Stimulated activated naive B cell treated with anti-CD40 and anti-IgM and Interleukin-4, amounts not matched to agents 10 μg/mL and 1 μg/mL and 100 μg/mL, for 72 hours (primary cell): ENCODE measurements around the gene KLHL30.

Experiments used
- ATAC-seq, 2 donors: fragments of 150-1000 bp; cut with Tn5 transposase; replicated peaks; 2 replicates each; pipeline ENCODE4 v1.10.0; 2021; ENCODE audit warnings: moderate library complexity in 1 of 2
- DNase-seq: peaks from one replicate; pipeline ENCODE4 v3.0.0; 2021
- H3K27ac Mint-ChIP-seq: one replicate; pipeline ENCODE4 v1.8.0; 2022; ENCODE audit warnings: mild to moderate bottlenecking, mixed read lengths
- H3K27me3 Mint-ChIP-seq, 2 donors: one replicate each; pipeline ENCODE4 v1.8.0; 2022; ENCODE audit warnings: mixed read lengths in 2 of 2
- H3K36me3 Mint-ChIP-seq, 2 donors: one replicate each; pipeline ENCODE4 v1.8.0; 2022; ENCODE audit warnings: mixed read lengths in 2 of 2, mild to moderate bottlenecking in 1 of 2
- H3K4me1 Mint-ChIP-seq, 2 donors: one replicate each; pipeline ENCODE4 v1.8.0; 2022; ENCODE audit warnings: mixed read lengths in 2 of 2, mild to moderate bottlenecking in 1 of 2
- H3K4me3 Mint-ChIP-seq, 2 donors: one replicate each; pipeline ENCODE4 v1.8.0; 2022; ENCODE audit warnings: mild to moderate bottlenecking in 2 of 2, mixed read lengths in 2 of 2, moderate library complexity in 1 of 2
- H3K9me3 Mint-ChIP-seq, 2 donors: one replicate each; pipeline ENCODE4 v1.8.0; 2022; ENCODE audit warnings: mixed read lengths in 2 of 2, mild to moderate bottlenecking in 1 of 2

KLHL30 gene

GRCh38 chr2:238150686-238151085, 12.2 kb downstream of the KLHL30 start:
- no peak for ATAC-seq

DNA sequence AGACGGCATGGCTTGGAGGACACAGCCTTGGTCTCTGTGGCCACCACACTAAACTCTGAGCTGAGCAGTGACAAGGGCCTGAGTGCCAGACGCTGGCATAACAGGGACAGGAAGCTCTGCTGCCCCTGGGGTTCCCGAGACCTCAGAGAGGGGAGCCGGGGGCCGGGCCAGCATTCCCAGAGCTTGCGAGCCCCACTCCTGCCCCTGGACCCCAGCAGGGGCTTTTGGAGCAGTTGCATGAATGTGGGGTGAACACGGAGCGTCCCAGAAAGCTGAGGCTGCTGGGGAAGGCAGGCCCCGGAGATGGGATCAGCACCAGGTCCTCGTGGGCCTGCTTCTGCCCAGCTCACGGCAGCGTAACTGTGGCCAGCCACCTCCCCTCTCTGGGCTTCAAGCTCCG, 12.7 kb downstream of the KLHL30 start:
- ATAC-seq = no peak
- Mint-ChIP-seq H3K4me1 (no peaks in the 10 kb centered on the region), H3K4me3 (no peak overlapping the region), H3K27me3 (no peaks in the 10 kb centered on the region), H3K36me3 (peaks cover 0 to 2% of the 10 kb centered on the region in 2 donors), H3K27ac (no peak overlapping the region), H3K9me3 (peaks cover 0 to 5% of the 10 kb centered on the region in 2 donors)
- no peak for DNase-seq

More at GRCh38 chr2:238150686-238151085, 12.2 kb downstream of the KLHL30 start:
- no peaks in the 10 kb centered on the region for H3K27me3 Mint-ChIP-seq
- no peak overlapping the region for H3K4me3 Mint-ChIP-seq
- no peak for DNase-seq
- H3K27ac Mint-ChIP-seq = no peak overlapping the region
- peaks cover 0 to 2% of the 10 kb centered on the region in 2 donors for H3K36me3 Mint-ChIP-seq
- H3K4me1 Mint-ChIP-seq = no peaks in the 10 kb centered on the region
- H3K9me3 Mint-ChIP-seq = peaks cover 0 to 5% of the 10 kb centered on the region in 2 donors

DNA sequence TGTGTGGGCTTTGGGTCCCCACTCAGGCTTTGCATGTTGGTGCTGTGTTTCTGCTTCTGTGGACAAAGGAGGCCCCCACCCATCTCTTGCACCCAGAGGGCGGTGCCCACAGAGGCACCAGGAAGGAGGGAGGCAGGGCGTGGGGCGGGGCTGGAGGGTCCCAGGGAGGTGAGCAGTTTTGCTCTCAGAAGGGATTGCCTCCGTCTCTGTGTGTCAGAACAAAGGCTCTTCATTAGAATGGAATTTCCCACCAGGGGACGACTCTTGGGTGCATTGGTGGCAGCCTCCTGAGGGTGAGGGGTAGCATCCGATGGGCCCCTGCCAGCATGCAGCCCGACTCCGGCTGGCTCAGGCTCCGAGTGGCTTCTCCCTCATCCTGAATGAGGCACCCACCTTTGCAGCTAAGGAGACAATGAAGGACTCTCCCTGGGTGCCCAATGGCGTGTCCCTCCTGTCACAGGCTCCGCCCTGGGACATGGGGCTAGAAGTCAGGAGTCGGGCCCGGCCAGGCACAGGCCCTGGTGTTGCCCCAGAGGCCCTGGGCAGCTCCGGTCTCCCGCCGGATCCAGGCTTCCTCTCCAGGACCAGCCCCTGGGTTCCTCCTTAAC, 13.3 kb downstream of the KLHL30 start:
- Mint-ChIP-seq H3K27me3 (no peaks in the 10 kb centered on the region), H3K9me3 (peaks cover 0 to 5% of the 10 kb centered on the region in 2 donors), H3K4me1 (no peaks in the 10 kb centered on the region), H3K4me3 (no peak overlapping the region), H3K27ac (no peak overlapping the region), H3K36me3 (peaks cover 0 to 2% of the 10 kb centered on the region in 2 donors)
- DNase-seq = no peak
- no peak for ATAC-seq

DNA sequence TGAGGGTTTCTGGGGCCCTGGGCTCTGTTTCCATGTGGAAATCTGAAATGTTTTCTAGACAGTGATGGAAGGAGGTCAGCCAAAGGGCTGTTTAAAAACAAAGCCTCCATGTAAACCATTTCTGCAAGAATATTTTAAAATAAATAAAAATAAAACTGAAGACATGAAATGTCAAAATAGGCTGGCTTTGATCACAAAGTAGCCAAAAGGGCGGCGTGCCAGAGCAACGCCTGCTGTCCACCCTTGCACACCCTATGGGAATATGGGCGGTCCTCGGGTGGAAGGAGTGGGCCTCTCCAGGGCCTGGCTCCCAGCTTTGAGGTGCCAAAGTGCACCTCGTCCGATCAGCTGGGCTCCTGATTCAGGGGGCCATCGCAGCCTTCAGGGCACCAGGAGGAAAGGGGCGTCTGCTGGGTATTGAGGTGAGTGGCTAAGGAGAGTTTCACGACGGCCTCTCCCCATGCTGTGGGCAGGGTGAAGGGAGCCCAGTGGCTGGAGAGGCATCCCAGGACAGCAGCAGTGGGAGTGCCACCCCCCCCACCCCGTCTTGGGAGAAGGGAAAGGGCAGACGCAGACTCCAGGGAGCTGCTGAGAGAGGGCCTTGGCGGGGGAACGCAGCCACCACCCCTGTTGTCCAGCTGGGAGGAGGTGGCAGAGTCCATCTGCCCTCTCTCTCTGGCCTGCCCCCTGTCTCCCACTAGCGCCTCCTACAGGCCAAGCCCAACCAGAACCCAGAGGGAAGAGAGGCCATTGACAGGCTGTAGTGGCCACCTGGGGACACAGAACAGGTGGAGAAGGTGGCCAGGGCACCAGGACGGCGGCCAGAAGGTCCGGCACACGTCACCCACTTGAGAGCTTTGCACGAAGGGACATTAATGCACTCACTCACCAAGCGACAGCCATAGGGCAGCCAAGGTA, 14.6 kb downstream of the KLHL30 start:
- Mint-ChIP-seq H3K9me3 (peaks cover 0 to 5% of the 10 kb centered on the region in 2 donors), H3K36me3 (peaks cover 0 to 2% of the 10 kb centered on the region in 2 donors), H3K4me3 (no peak overlapping the region), H3K27me3 (peaks cover 0 to under 1% of the 10 kb centered on the region in 2 donors), H3K27ac (no peak overlapping the region), H3K4me1 (no peaks in the 10 kb centered on the region)
- ATAC-seq (no peak), DNase-seq (no peak)

DNA sequence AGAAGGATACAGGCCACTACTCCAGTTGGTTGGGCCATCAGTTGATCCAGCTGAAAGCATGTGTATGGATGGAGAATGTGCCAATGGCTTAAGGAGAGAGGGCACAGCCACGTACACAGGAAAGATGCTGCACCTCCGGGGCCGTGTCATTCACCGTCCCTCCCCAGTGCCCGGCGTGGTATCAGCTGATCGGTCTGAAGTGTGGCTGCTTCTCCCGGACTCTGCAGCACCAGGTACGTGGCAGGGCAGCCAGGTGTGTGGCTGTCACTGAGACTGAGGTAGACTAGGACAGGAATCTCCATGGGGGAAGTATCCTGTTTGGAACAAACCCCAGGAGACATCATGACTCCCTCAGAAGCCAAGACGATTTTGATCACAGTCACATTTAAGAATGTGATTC, 16.1 kb downstream of the KLHL30 start:
- Mint-ChIP-seq H3K4me3 (no peak overlapping the region), H3K27me3 (peaks cover 5 to 11% of the 10 kb centered on the region in 2 donors), H3K27ac (no peak overlapping the region), H3K4me1 (peaks cover 4 to 6% of the 10 kb centered on the region in 2 donors), H3K9me3 (peaks cover 0 to 5% of the 10 kb centered on the region in 2 donors), H3K36me3 (peaks cover 0 to 2% of the 10 kb centered on the region in 2 donors)
- ATAC-seq (no peak), DNase-seq (no peak)

DNA sequence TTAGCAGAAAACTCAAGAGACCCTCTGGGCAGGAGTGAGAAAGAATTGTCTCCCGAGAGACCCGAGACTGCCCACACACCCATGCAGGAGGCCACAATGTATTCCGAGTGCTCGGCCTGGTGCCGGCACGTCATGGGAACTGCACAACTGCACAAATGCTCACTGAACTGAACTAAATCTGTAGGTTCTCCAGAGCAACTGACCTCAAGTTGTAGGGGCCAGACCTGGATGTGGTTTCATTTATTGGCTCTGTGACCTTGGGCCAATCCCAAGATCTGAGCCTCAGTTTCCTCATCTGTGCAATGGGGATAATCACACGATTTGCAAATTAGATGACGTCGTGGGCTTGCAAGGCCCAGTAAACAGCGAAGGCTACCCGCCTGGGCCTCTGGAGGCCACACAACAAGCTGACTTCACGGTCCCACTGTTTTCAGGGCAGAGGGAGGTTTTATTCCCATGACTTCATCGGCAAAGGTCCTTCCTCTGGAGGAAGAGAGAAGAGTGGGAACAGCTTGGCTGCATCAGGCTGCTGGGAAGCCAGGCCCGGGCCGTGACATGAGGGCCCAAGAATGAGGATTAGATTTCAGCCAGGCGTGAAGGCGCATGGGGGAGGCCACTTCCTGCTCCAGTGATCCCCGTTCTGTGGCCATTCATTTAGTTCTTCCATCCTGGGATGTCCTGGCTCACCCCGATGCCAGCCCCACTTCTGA, 16.7 kb downstream of the KLHL30 start:
- H3K4me3 Mint-ChIP-seq = no peak overlapping the region
- DNase-seq = no peak
- peaks cover 8 to 13% of the 10 kb centered on the region in 2 donors for H3K4me1 Mint-ChIP-seq

DNA sequence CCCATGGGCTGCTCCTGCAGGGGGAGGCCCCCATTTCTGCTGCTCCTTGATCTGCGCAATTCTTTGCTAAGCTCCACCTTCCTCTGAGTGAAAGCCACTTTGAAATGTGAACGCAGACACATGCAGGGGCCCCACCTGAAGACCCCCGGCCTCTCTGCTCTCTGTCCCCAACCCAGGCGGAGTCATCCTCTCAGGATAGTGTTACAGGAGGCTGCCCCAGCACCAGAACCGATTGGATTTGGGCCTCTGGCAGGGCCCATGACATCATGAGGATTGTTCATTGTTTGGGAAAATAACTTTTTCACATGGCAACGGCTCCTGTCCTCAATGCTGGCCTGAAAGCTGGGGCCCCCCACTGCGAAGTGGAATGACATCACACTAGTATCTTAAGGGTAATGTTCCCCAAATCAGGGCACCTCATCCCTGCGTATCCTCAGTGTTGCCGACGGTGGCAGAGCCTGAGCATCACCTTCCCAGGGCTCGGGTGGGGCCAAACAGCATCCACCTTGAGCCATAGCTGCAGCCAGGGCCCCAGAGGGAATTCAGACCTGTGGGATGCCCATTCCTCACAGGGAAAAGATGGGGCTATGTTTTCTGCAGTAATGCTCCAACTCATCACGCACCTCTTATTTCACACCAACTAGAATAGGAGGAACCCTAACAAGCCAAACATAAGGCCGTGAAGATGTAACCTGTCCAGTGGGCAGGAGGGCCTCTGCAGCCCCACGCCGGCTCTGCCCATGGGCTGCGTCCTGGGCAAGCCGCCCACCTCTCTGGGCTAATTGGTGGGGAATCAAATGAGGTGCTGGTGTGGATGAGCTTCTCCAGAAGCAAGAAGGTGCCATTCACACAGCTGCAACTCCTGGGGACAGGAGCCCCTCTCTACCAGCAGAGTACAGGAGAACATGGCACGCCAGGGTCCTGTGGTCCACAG, 17.6 kb downstream of the KLHL30 start:
- Mint-ChIP-seq H3K27ac (no peak overlapping the region), H3K36me3 (peaks cover 0 to 2% of the 10 kb centered on the region in 2 donors), H3K9me3 (peaks cover 0 to 5% of the 10 kb centered on the region in 2 donors), H3K4me3 (no peak overlapping the region), H3K27me3 (peaks cover 19 to 24% of the 10 kb centered on the region in 2 donors), H3K4me1 (peaks cover 12 to 19% of the 10 kb centered on the region in 2 donors)
- ATAC-seq (no peak), DNase-seq (no peak)

More for the DNA sequence above, 16.7 kb downstream of the KLHL30 start:
- ATAC-seq = no peak
- Mint-ChIP-seq H3K36me3 (peaks cover 0 to 2% of the 10 kb centered on the region in 2 donors), H3K9me3 (peaks cover 0 to 5% of the 10 kb centered on the region in 2 donors), H3K27ac (no peak overlapping the region), H3K27me3 (peaks cover 10 to 17% of the 10 kb centered on the region in 2 donors)

DNA sequence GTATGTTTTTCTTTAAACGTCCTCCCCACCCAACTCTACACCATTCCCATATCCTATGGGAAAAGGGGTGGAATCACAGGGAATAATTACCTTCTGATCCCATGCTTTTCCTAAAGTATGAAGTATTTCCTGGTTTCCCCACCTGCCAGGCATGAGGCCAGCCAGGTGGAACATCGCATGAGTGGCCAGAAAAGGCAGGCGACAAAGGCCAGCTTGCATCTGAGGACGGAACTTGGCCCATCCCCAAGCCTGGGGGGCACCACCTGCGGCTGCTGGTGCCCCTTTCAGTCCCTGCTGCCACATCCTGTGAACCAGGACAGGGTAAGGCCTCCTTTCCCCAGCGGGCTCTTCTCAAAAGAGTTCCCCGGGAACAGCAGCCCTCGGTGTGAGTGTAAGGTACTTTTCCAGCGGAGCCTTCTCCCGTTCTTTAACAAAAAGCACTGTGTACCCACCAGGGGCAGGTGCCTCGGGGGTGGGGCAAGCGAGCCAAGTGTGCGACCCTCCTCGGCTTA, 19.1 kb downstream of the KLHL30 start:
- H3K36me3 Mint-ChIP-seq = peaks cover 0 to 4% of the 10 kb centered on the region in 2 donors
- ATAC-seq (no peak), DNase-seq (no peak)
- no peak overlapping the region for H3K27ac Mint-ChIP-seq
- H3K9me3 Mint-ChIP-seq = peaks cover 0 to 5% of the 10 kb centered on the region in 2 donors
- no peak overlapping the region for H3K4me3 Mint-ChIP-seq
- H3K4me1 Mint-ChIP-seq = peaks cover 12 to 19% of the 10 kb centered on the region in 2 donors
- peaks cover 26 to 38% of the 10 kb centered on the region in 2 donors for H3K27me3 Mint-ChIP-seq

DNA sequence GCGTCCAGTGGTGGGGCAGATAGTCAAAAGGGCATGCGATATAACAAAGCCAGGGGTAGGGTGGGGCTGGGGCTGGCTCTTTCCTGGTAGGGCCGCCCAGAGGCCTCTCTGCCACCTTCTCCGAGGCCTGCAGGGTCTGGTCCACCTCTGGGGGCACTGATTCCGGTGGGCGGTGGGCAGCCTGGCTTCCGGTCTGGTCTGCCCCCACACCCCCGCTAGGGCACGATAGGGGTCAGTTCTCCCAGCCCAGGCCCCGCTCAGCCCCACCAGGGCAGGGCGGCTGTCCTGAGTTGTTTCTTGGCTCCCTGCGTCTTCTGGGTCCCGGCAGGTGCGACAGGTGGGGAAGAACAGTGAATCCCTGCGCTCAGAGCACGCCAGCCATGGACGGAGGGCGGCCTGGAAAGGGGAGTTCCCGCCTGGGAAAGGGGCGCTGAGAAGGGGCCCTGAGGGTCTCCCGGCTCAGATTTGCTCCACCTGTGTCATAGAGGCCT, 19.6 kb downstream of the KLHL30 start:
- peaks cover 12 to 19% of the 10 kb centered on the region in 2 donors for H3K4me1 Mint-ChIP-seq
- peaks cover 26 to 43% of the 10 kb centered on the region in 2 donors for H3K27me3 Mint-ChIP-seq
- no peak for DNase-seq
- peaks cover 0 to 5% of the 10 kb centered on the region in 2 donors for H3K9me3 Mint-ChIP-seq
- peaks cover 0 to 4% of the 10 kb centered on the region in 2 donors for H3K36me3 Mint-ChIP-seq
- ATAC-seq = no peak
- peak overlapping the region; percentile 32 to 59 for H3K4me3 Mint-ChIP-seq
- H3K27ac Mint-ChIP-seq = no peak overlapping the region

- Mint-ChIP-seq H3K4me1 (peaks cover 12 to 19% of the 10 kb centered on the region in 2 donors), H3K4me3 (peak within 1 kb of the TSS; percentile 63 to 78), H3K9me3 (peaks cover 0 to 5% of the 10 kb centered on the region in 2 donors), H3K27me3 (peaks cover 26 to 44% of the 10 kb centered on the region in 2 donors), H3K27ac (no peak within 1 kb of the TSS), H3K36me3 (peaks cover 0 to 4% of the 10 kb centered on the region in 2 donors)
- ATAC-seq (peak; percentile 72 to 75), DNase-seq (no peak)
These were observed 20.1 kb downstream of the KLHL30 start, which contains the start of gene ERFE for GRCh38 chr2:238158509-238159070. Gene ERFE (plus strand): TSS chr2:238158970. CDS start chr2:238159008, 38 bp downstream.

GRCh38 chr2:238159071-238159539, 20.6 kb downstream of the KLHL30 start:
- H3K9me3 Mint-ChIP-seq = peaks cover 0 to 2% of the 10 kb centered on the region in 2 donors

GRCh38 chr2:238159661-238160205, 21.3 kb downstream of the KLHL30 start:
- peaks cover 15 to 25% of the 10 kb centered on the region in 2 donors for H3K4me1 Mint-ChIP-seq

More at GRCh38 chr2:238159071-238159539, 20.6 kb downstream of the KLHL30 start:
- ATAC-seq (peak; percentile 52 to 65), DNase-seq (no peak)
- Mint-ChIP-seq H3K27ac (no peak overlapping the region), H3K27me3 (peaks cover 26 to 45% of the 10 kb centered on the region in 2 donors), H3K36me3 (peaks cover 0 to 3% of the 10 kb centered on the region in 2 donors), H3K4me1 (peaks cover 12 to 19% of the 10 kb centered on the region in 2 donors), H3K4me3 (peak overlapping the region; percentile 63 to 78)

More at GRCh38 chr2:238159661-238160205, 21.3 kb downstream of the KLHL30 start:
- Mint-ChIP-seq H3K27ac (no peak overlapping the region), H3K9me3 (no peaks in the 10 kb centered on the region), H3K36me3 (peaks cover under 1 to 3% of the 10 kb centered on the region in 2 donors), H3K27me3 (peaks cover 32 to 52% of the 10 kb centered on the region in 2 donors), H3K4me3 (peak overlapping the region; percentile 63 to 78)
- ATAC-seq (no peak), DNase-seq (no peak)
